ENCODE data around the gene MGST3. TPM values are rescaled to one million over a fixed set of nuclear protein-coding genes. Genes with fewer than 3 reads are reported as not detected.
A peak's percentile ranks its signal among the peaks of the same experiment; 100 is the strongest.
"Not testable (repeated sequence)": the region's sequence is repeated elsewhere in the genome, so short reads cannot be mapped to it uniquely, and the experiment has no call there.

The MGST3 gene
- total RNA-seq, 2 donors from 2014 or later, result 32.9 to 48.5 TPM

GRCh38 chr1:165647970-165648369, 16.9 kb downstream of the MGST3 start:
- DNase-seq, result no peak
- H3K27ac Mint-ChIP-seq, result no peak overlapping the region
- ATAC-seq (replicated peaks in 1 of 2), result no peak
- no peaks in the 10 kb centered on the region for H3K9me3 Mint-ChIP-seq
- H3K27me3 Mint-ChIP-seq (ENCODE audit: low read depth), result no peaks in the 10 kb centered on the region
- H3K36me3 Mint-ChIP-seq (ENCODE audit: insufficient read depth in 2 of 2), result no peaks in the 10 kb centered on the region
- H3K4me3 Mint-ChIP-seq, result no peak overlapping the region
- peaks cover 21% of the 10 kb centered on the region for H3K4me1 Mint-ChIP-seq (ENCODE audit: low read depth)

DNA sequence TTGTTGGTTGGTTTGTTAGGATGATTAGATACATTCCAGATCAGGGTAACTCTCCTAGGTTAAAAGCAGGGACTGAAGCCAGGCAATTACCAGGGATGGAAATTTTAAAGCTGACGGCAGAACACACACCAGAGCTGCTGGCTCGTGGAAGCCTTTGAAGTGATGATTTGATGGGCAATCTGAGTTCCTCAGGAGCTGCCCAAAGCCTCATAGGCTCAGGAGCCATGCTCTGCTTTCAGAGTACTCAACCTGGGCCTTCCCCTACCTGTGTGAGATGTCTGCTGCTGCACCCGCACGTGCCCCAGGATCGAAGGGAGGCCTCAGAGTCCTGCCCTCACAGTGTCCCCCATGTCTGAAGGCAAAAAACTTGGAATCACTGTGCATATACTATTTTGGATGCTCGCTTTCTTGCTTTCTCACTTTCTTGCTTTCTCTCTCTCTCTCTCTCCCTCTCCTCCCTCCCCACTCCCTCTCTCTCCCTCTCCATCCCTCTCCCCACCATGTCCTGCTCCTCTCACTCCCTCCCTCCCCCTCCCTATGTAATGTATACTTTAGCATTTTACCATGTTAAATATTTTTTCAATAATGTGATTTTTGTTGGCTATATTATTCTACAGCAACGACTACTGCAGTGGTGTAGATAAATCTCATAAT, 18.0 kb downstream of the MGST3 start:
- Mint-ChIP-seq H3K4me3 (no peak overlapping the region), H3K9me3 (no peaks in the 10 kb centered on the region), H3K36me3 (ENCODE audit: insufficient read depth in 2 of 2) (no peaks in the 10 kb centered on the region), H3K27ac (no peak overlapping the region), H3K27me3 (ENCODE audit: low read depth) (no peaks in the 10 kb centered on the region), H3K4me1 (ENCODE audit: low read depth) (peaks cover 18% of the 10 kb centered on the region)
- DNase-seq, result no peak
- ATAC-seq (replicated peaks in 1 of 2), result no peak

GRCh38 chr1:165650981-165651625, 20.1 kb downstream of the MGST3 start:
- Mint-ChIP-seq H3K27me3 (ENCODE audit: low read depth) (no peaks in the 10 kb centered on the region), H3K27ac (no peak overlapping the region), H3K4me3 (no peak overlapping the region), H3K36me3 (ENCODE audit: insufficient read depth in 2 of 2) (no peaks in the 10 kb centered on the region), H3K9me3 (no peaks in the 10 kb centered on the region), H3K4me1 (ENCODE audit: low read depth) (peaks cover 4% of the 10 kb centered on the region)
- DNase-seq, result no peak
- ATAC-seq (replicated peaks in 1 of 2), result no peak

- ATAC-seq (replicated peaks in 1 of 2); DNase-seq; H3K27me3 Mint-ChIP-seq (ENCODE audit: low read depth); H3K4me3 Mint-ChIP-seq; H3K4me1 Mint-ChIP-seq (ENCODE audit: low read depth); H3K9me3 Mint-ChIP-seq: not testable (repeated sequence)
- Mint-ChIP-seq H3K27ac (peak overlapping the region; percentile 65), H3K36me3 (ENCODE audit: insufficient read depth in 2 of 2) (peaks cover 7 to 13% of the 10 kb centered on the region in 2 donors)
Measured at GRCh38 chr1:165658766-165659580, 27.9 kb downstream of the MGST3 start.

DNA sequence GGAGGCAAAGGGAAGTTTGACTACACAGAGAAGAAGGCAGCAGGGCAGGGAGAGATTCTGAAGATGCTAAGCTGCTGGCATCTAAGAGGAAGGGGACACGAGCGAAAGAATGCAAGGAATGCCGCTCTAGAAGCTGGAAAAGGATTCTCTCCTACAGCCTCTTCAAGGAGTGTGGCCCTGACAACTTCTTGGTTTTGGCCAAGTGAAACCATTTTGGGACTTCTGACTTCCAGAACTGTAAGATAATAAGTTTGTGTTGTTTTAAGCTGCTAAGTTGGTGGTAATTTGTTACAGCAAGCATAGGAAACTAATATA, 28.5 kb downstream of the MGST3 start:
- Mint-ChIP-seq H3K27me3 (ENCODE audit: low read depth) (no peaks in the 10 kb centered on the region), H3K4me1 (ENCODE audit: low read depth) (no peaks in the 10 kb centered on the region), H3K27ac (peak overlapping the region; percentile 65), H3K9me3 (no peaks in the 10 kb centered on the region), H3K36me3 (ENCODE audit: insufficient read depth in 2 of 2) (peaks cover 7 to 16% of the 10 kb centered on the region in 2 donors), H3K4me3 (no peak overlapping the region)
- DNase-seq (no peak), ATAC-seq (replicated peaks in 1 of 2) (no peak)

- H3K9me3 Mint-ChIP-seq, result no peaks in the 10 kb centered on the region
- H3K27ac Mint-ChIP-seq, result peak overlapping the region; percentile 22
- peaks cover 11 to 25% of the 10 kb centered on the region in 2 donors for H3K36me3 Mint-ChIP-seq (ENCODE audit: insufficient read depth in 2 of 2)
- no peak overlapping the region for H3K4me3 Mint-ChIP-seq
- no peak for DNase-seq
- no peaks in the 10 kb centered on the region for H3K4me1 Mint-ChIP-seq (ENCODE audit: low read depth)
- no peaks in the 10 kb centered on the region for H3K27me3 Mint-ChIP-seq (ENCODE audit: low read depth)
- no peak for ATAC-seq (replicated peaks in 1 of 2)
Measured at GRCh38 chr1:165661703-165662102, 30.7 kb downstream of the MGST3 start.

GRCh38 chr1:165662186-165662585, 31.2 kb downstream of the MGST3 start:
- ATAC-seq (replicated peaks in 1 of 2), result no peak
- Mint-ChIP-seq H3K36me3 (ENCODE audit: insufficient read depth in 2 of 2) (peaks cover 11 to 25% of the 10 kb centered on the region in 2 donors), H3K4me3 (no peak overlapping the region), H3K9me3 (no peaks in the 10 kb centered on the region), H3K27ac (peak overlapping the region; percentile 68), H3K4me1 (ENCODE audit: low read depth) (no peaks in the 10 kb centered on the region), H3K27me3 (ENCODE audit: low read depth) (no peaks in the 10 kb centered on the region)
- DNase-seq, result no peak

- H3K4me3 Mint-ChIP-seq, result no peak overlapping the region
- no peak for DNase-seq
- no peaks in the 10 kb centered on the region for H3K4me1 Mint-ChIP-seq (ENCODE audit: low read depth)
- ATAC-seq (replicated peaks in 1 of 2), result no peak
- no peak overlapping the region for H3K27ac Mint-ChIP-seq
- no peaks in the 10 kb centered on the region for H3K27me3 Mint-ChIP-seq (ENCODE audit: low read depth)
- H3K36me3 Mint-ChIP-seq (ENCODE audit: insufficient read depth in 2 of 2), result peaks cover 8 to 36% of the 10 kb centered on the region in 2 donors
- H3K9me3 Mint-ChIP-seq, result no peaks in the 10 kb centered on the region
Measured at GRCh38 chr1:165666152-165666825, 35.3 kb downstream of the MGST3 start.

DNA sequence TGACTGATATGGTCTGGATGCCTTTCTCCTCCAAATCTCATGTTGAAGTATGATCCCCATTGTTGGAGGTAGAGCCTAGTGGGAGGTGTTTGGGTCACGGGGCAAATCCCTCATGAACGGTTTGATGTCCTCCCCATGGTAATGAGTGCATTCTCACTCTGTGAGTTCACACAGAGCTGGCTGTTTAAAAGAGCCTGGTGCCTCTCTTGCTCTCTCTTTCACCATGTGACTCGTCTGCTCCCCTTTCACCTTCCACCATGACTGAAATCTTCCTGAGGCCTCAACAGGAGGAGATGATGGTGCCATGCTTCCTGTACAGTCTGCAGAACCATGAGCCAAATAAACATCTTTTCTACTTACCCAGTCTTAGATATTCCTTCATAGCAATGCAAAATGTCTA, 37.1 kb downstream of the MGST3 start:
- DNase-seq (no peak), ATAC-seq (replicated peaks in 1 of 2) (peak in 1 of 2 donors; percentile 43)
- Mint-ChIP-seq H3K9me3 (no peaks in the 10 kb centered on the region), H3K27me3 (ENCODE audit: low read depth) (no peaks in the 10 kb centered on the region), H3K36me3 (ENCODE audit: insufficient read depth in 2 of 2) (peaks cover 11 to 36% of the 10 kb centered on the region in 2 donors), H3K27ac (no peak overlapping the region), H3K4me3 (no peak overlapping the region), H3K4me1 (ENCODE audit: low read depth) (no peaks in the 10 kb centered on the region)

DNA sequence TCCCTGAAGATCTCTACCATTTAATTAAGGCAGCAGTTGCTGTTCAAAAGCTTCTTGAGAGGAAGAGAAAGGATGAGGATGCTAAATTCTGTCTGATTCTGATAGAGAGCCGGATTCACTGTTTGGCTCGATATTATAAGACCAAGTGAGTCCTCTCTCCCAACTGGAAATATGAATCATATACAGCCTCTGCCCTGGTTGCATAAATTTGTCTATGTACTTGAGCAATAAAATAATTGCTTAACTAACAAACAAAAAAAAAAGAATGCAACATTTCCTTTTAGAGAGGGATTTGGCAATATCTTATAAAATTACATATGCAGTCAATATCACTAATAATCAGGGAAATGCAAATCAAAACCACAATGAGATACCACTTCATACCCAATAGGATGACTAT, 40.5 kb downstream of the MGST3 start:
- no peak overlapping the region for H3K4me3 Mint-ChIP-seq
- no peaks in the 10 kb centered on the region for H3K9me3 Mint-ChIP-seq
- peaks cover 6 to 29% of the 10 kb centered on the region in 2 donors for H3K36me3 Mint-ChIP-seq (ENCODE audit: insufficient read depth in 2 of 2)
- no peaks in the 10 kb centered on the region for H3K27me3 Mint-ChIP-seq (ENCODE audit: low read depth)
- DNase-seq (no peak), ATAC-seq (replicated peaks in 1 of 2) (no peak)
- H3K27ac Mint-ChIP-seq, result no peak overlapping the region
- H3K4me1 Mint-ChIP-seq (ENCODE audit: low read depth), result no peaks in the 10 kb centered on the region

DNA sequence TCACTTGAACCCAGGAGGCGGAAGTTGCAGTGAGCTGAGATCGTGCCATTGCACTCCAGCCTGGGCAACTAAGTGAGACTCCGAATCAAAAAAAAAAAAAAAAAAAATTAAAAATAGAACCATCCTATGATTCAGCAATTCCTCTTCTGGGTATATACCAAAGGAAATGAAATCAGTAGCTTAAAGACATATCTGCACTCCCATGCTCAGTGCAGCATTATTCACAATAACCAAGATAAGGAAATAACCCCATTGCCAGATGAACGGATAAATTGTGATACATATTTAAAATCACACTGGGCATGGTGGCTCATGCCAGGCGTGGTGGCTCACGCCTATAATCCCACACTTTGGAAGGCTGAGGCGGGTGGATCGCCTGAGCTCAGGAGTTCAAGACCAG, 43.6 kb downstream of the MGST3 start:
- ATAC-seq (replicated peaks in 1 of 2) (no peak), DNase-seq (no peak)
- H3K4me3 Mint-ChIP-seq, result no peak overlapping the region
- H3K9me3 Mint-ChIP-seq, result no peaks in the 10 kb centered on the region
- peaks cover 5 to 23% of the 10 kb centered on the region in 2 donors for H3K36me3 Mint-ChIP-seq (ENCODE audit: insufficient read depth in 2 of 2)
- H3K27ac Mint-ChIP-seq, result no peak overlapping the region
- H3K27me3 Mint-ChIP-seq (ENCODE audit: low read depth), result no peaks in the 10 kb centered on the region
- peaks cover 8% of the 10 kb centered on the region for H3K4me1 Mint-ChIP-seq (ENCODE audit: low read depth)

DNA sequence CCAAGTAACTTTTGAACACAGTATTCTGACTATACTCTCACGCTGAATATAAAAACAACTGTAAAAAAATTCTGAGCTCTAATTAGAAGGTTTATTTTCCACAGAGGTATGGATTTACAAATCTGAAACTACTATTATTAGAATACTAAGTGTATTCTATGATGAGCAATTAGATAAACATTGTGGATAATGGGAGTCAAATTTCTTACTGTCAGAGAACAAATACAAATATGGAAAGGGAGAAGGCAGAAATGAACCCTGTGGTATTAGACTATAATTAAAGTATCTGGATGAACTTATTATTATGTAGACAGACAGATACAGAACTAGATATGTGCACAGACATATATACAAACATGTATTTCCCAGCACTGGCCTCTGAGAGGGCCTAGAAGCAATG, 44.8 kb downstream of the MGST3 start:
- Mint-ChIP-seq H3K4me1 (ENCODE audit: low read depth) (peaks cover 8% of the 10 kb centered on the region), H3K9me3 (no peaks in the 10 kb centered on the region), H3K27me3 (ENCODE audit: low read depth) (no peaks in the 10 kb centered on the region), H3K27ac (no peak overlapping the region), H3K36me3 (ENCODE audit: insufficient read depth in 2 of 2) (peaks cover 10 to 26% of the 10 kb centered on the region in 2 donors), H3K4me3 (no peak overlapping the region)
- ATAC-seq (replicated peaks in 1 of 2) (no peak), DNase-seq (no peak)

DNA sequence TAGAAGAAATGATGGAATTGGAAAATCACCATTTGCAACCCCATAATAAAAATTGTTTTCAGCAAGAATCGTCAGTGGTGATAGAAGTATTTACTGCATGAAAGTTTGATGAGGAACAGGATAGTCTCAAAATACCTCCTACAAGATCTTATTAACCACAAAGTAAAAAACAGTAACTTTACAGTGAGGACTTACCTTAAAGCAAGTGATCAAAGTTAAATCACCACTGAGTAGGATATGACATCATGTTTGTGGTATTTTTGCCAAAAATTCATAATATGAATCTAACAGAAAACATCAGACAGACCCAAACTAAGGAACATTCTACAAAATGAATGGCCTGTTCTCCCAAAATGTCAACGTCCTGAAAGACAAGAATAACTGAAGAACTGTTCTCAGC, 47.5 kb downstream of the MGST3 start:
- peaks cover 13 to 28% of the 10 kb centered on the region in 2 donors for H3K36me3 Mint-ChIP-seq (ENCODE audit: insufficient read depth in 2 of 2)
- H3K9me3 Mint-ChIP-seq, result no peaks in the 10 kb centered on the region
- H3K4me1 Mint-ChIP-seq (ENCODE audit: low read depth), result peaks cover 8% of the 10 kb centered on the region
- peak in 1 of 2 donors; percentile 36 for ATAC-seq (replicated peaks in 1 of 2)
- no peaks in the 10 kb centered on the region for H3K27me3 Mint-ChIP-seq (ENCODE audit: low read depth)
- peak overlapping the region; percentile 25 for H3K27ac Mint-ChIP-seq
- no peak for DNase-seq
- no peak overlapping the region for H3K4me3 Mint-ChIP-seq

All from activated T-cell treated with anti-CD3 and anti-CD28 coated beads, Interleukin-2, amount 50 U/mL, for 72 hours (primary cell).